ENCODE results near the gene JUNB. TPM values are rescaled to one million over a fixed set of nuclear protein-coding genes. Genes with fewer than 3 reads are reported as not detected.

Gene JUNB
- total and polyA plus RNA-seq, 2 of the 13 experiments (the other 11 are each of a cell fraction or from before 2014, with no cell fraction given), result 7.7 to 8.2 TPM

GRCh38 chr19:12838182-12838885, 47.0 kb downstream of the JUNB start, which contains the start of gene MAST1 (continued):
- TF ChIP-seq ZNF770 (CRISPR knock-in tag; IDR thresholded peaks at IDR 0.05), result no peak
- TF ChIP-seq TIGD3 (CRISPR knock-in tag; IDR thresholded peaks at IDR 0.05; ENCODE audit: borderline replicate concordance), result no peak
- TF ChIP-seq TFDP2 (CRISPR knock-in tag; IDR thresholded peaks at IDR 0.05), result no peak
- no peak for TF ChIP-seq JUN (CRISPR knock-in tag; IDR thresholded peaks at IDR 0.05)
- no peak for TF ChIP-seq CENPBD1 (CRISPR knock-in tag; IDR thresholded peaks at IDR 0.05; ENCODE audit: borderline replicate concordance, low read depth)
- TF ChIP-seq ZNF816 (CRISPR knock-in tag; IDR thresholded peaks at IDR 0.05; ENCODE audit: borderline replicate concordance), result no peak
- peak; percentile 56; the same call in 1 of the 2 replicates for TF ChIP-seq CTCF (CRISPR knock-in tag; IDR thresholded peaks at IDR 0.05)
- TF ChIP-seq ARID4A (CRISPR knock-in tag; IDR thresholded peaks at IDR 0.05; ENCODE audit: borderline replicate concordance), result 0 out of 2 replicates have a peak, but pooled peaks have one; percentile 16
- TF ChIP-seq MXI1 (IDR thresholded peaks at IDR 0.05; ENCODE audit: borderline replicate concordance, low read depth, low read length), result peak; percentile 26; the same call in 1 of the 3 replicates
- no peak for TF ChIP-seq ZMYM2 (CRISPR knock-in tag; IDR thresholded peaks at IDR 0.05)
- no peak for TF ChIP-seq ZNF577 (CRISPR knock-in tag; IDR thresholded peaks at IDR 0.05; ENCODE audit: borderline replicate concordance, low read depth)
- TF ChIP-seq HMGXB4 (CRISPR knock-in tag; IDR thresholded peaks at IDR 0.05; ENCODE audit: borderline replicate concordance in 1 of 2, low read depth in 1 of 2), result peak in 1 of 2 experiments; percentile 49; a peak in 1 of 4 replicates
- no peak for TF ChIP-seq MBNL3 (CRISPR knock-in tag; conservative IDR thresholded peaks at IDR 0.05)

All from HepG2 (cell line).